GM12878 (cell line): Measurements from ENCODE around the gene OPN1LW. TPM values are rescaled to one million over a fixed set of nuclear protein-coding genes. Genes with fewer than 3 reads are reported as not detected.

Source experiments
- ATAC-seq: fragments of 200-7000 bp; cut with Tn5 transposase; 3 replicates; pipeline ENCODE4 v1.9.1; 2020; ENCODE audit warnings: mild to moderate bottlenecking, moderate library complexity
- BruUV-seq: library from RNA; stranded (reverse); fragments of 400-500 nt; replicated peaks from 2 replicates; lab custom pipeline; 2021; lab: Mats Ljungman, UMichigan
- CTCF ChIA-PET: fragments of 300-600 bp; sonication (Branson Sonifier 250); formaldehyde crosslinking; extraction: SDS; loops from one replicate; lab custom pipeline; 2021; ENCODE audit warnings: inconsistent platforms; lab: Yijun Ruan, JAX
- POLR2A ChIA-PET: fragments of 350-600 bp; formaldehyde crosslinking; extraction: SDS; loops from one replicate; lab custom pipeline; 2021; ENCODE audit warnings: inconsistent platforms; lab: Charles Lee
- RAD21 ChIA-PET: fragments of 300-600 bp; sonication (Branson Sonifier 250); formaldehyde crosslinking; loops from one replicate; lab custom pipeline; 2023; ENCODE audit warnings: antibody characterized with exemption; ENCODE audit not compliant: unreplicated experiment; lab: Charles Lee
- SMC1A ChIA-PET: fragments of 300-600 bp; sonication (Branson Sonifier 250); formaldehyde crosslinking; loops from one replicate; lab custom pipeline; 2023; ENCODE audit not compliant: unreplicated experiment, uncharacterized antibody; lab: Charles Lee
- DNase-seq: peaks from one replicate; pipeline ENCODE4 v3.0.0-alpha.2; 2011; ENCODE audit warnings: low read depth, low spot score
- FAIRE-seq: peaks from 3 replicates; lab custom pipeline; 2011; peaks lifted over from hg19 to GRCh38; lab: Jason Lieb, UNC
- H2AFZ ChIP-seq: 2 replicates; pipeline ENCODE4 v1.6.0; 2011; ENCODE audit warnings: low read depth, low read length, control low read depth; ENCODE audit not compliant: control insufficient read depth
- H3K27ac ChIP-seq: 2 replicates; pipeline ENCODE4 v1.5.1; 2011; ENCODE audit warnings: control low read depth; ENCODE audit not compliant: control insufficient read depth, insufficient read depth
- H3K27me3 ChIP-seq, 2 experiments: replicated peaks in 1 of 2; 2 replicates each; pipeline versions ENCODE4 v1.6.0 to v1.6.1; 2011; ENCODE audit warnings: low read length in 1 of 2; ENCODE audit not compliant: control insufficient read depth in 2 of 2, insufficient read depth in 2 of 2
- H3K36me3 ChIP-seq, 2 experiments: 2 replicates each; pipeline ENCODE4 v1.5.1; 2011; ENCODE audit warnings: low read length in 1 of 2; ENCODE audit not compliant: control insufficient read depth in 2 of 2, insufficient read depth in 2 of 2
- H3K4me1 ChIP-seq: 2 replicates; pipeline ENCODE4 v1.6.1; 2011; ENCODE audit warnings: mild to moderate bottlenecking, low read length, moderate library complexity, mixed read lengths; ENCODE audit not compliant: control insufficient read depth, insufficient read depth
- H3K4me2 ChIP-seq: 2 replicates; pipeline ENCODE4 v1.6.0; 2011; ENCODE audit warnings: control low read depth; ENCODE audit not compliant: control insufficient read depth, insufficient read depth
- H3K4me3 ChIP-seq: fragments of 200-600 bp; sonication (generic); 2 replicates; pipeline ENCODE4 v1.5.1; 2016
- H3K79me2 ChIP-seq: 2 replicates; pipeline ENCODE4 v1.6.0; 2011; ENCODE audit warnings: low read length; ENCODE audit not compliant: control insufficient read depth, insufficient read depth
- H3K9ac ChIP-seq: 2 replicates; pipeline ENCODE4 v1.8.0; 2011; ENCODE audit warnings: low read length, control low read depth, mixed read lengths; ENCODE audit not compliant: control insufficient read depth, insufficient read depth
- H3K9me3 ChIP-seq: replicated peaks from 3 replicates; pipeline ENCODE4 v1.5.1; 2011; ENCODE audit warnings: mild to moderate bottlenecking, low read length; ENCODE audit not compliant: control insufficient read depth, insufficient read depth
- H4K20me1 ChIP-seq: 2 replicates; pipeline ENCODE4 v1.6.0; 2011; ENCODE audit not compliant: control insufficient read depth, insufficient read depth
- CEBPB ChIP-seq, 2 experiments: fragments of 150-350 bp in 1 of 2; IDR thresholded peaks; 2 replicates each; pipeline ENCODE4 v1.6.1; 2012 to 2014; ENCODE audit warnings: low read depth in 2 of 2, low read length in 2 of 2, borderline replicate concordance in 1 of 2, inconsistent platforms in 1 of 2
- ESRRA ChIP-seq: IDR thresholded peaks from 2 replicates; pipeline ENCODE4 v1.6.1; 2012; ENCODE audit warnings: mild to moderate bottlenecking, low read length, improper control_type of control experiment
- FOXK2 ChIP-seq: fragments of 450-650 bp; IDR thresholded peaks from 2 replicates; pipeline ENCODE4 v1.6.1; 2017; ENCODE audit warnings: mild to moderate bottlenecking, moderate library complexity
- IKZF2 ChIP-seq, 2 experiments: fragments of 450-650 bp; IDR thresholded peaks; 2 replicates each; pipeline ENCODE4 v1.6.1; 2017; ENCODE audit warnings: mild to moderate bottlenecking in 2 of 2, moderate library complexity in 2 of 2
- NFYB ChIP-seq: IDR thresholded peaks from 2 replicates; pipeline ENCODE4 v1.6.1; 2011; ENCODE audit warnings: low read depth, mild to moderate bottlenecking, low read length, improper control_type of control experiment, moderate library complexity; ENCODE audit not compliant: insufficient read depth
- NRF1 ChIP-seq: conservative IDR thresholded peaks from 2 replicates; pipeline ENCODE4 v1.6.1; 2011; ENCODE audit warnings: mild to moderate bottlenecking, low read depth, low read length, improper control_type of control experiment
- RFX5 ChIP-seq: IDR thresholded peaks from 2 replicates; pipeline ENCODE4 v1.6.1; 2011; ENCODE audit warnings: low read depth, low read length, improper control_type of control experiment
- SIN3A ChIP-seq: IDR thresholded peaks from 2 replicates; pipeline ENCODE4 v1.6.1; 2012; ENCODE audit warnings: low read depth, low read length, improper control_type of control experiment
- SREBF2 ChIP-seq: IDR thresholded peaks from 2 replicates; pipeline ENCODE4 v1.6.1; 2012; ENCODE audit warnings: mild to moderate bottlenecking, low read length
- STAT1 ChIP-seq: fragments of 450-650 bp; conservative IDR thresholded peaks from 2 replicates; pipeline ENCODE4 v1.6.1; 2014; ENCODE audit warnings: antibody characterized with exemption, mild to moderate bottlenecking
- SUZ12 ChIP-seq: fragments of 200-600 bp; sonication (generic); IDR thresholded peaks from one replicate; pipeline ENCODE4 v1.6.1; 2018; ENCODE audit warnings: antibody characterized with exemption, mild to moderate bottlenecking; ENCODE audit not compliant: unreplicated experiment
- TARDBP ChIP-seq: IDR thresholded peaks from 2 replicates; pipeline ENCODE4 v1.6.1; 2016; ENCODE audit warnings: borderline replicate concordance
- WGBS: methylation state at CpG from one replicate; pipeline ENCODE4 v1.1.6; 2016; ENCODE audit warnings: low lambda C conversion rate; ENCODE audit not compliant: insufficient replicate concordance, insufficient coverage; ENCODE audit errors: missing lambda C conversion rate; 5-methylcytosine and 5-hydroxymethylcytosine counted together
- in situ Hi-C: fragments of 300-500 bp; cut with MboI; formaldehyde crosslinking; loops from 9 replicates; pipeline ENCODE4 v1.14.3; 2018; ENCODE audit warnings: mixed read lengths
- intact Hi-C: fragments of 100-400 bp; cut with micrococcal nuclease; formaldehyde crosslinking; loops from one replicate; pipeline ENCODE4 v1.14.2; 2022; ENCODE audit not compliant: unreplicated experiment
- polyA plus RNA-seq, 11 experiments: library from polyadenylated mRNA; depleted of rRNA in 4 of 11; unstranded in 6 of 11; stranded (reverse) in 5 of 11; fragments of >200 nt; fragmentation: Nextera tagmentation in 4 of 11; fragmentation: Illumina TruSeq in 1 of 11; extraction: Ambion mirVana in 4 of 11; extraction: Trizol in 1 of 11; gene quantifications; 1 replicate in 1 of 11; 2 replicates in 10 of 11; pipeline versions ENCODE4 v1.2.1 to v1.2.3, GENCODE V29; 2011 to 2016; ENCODE audit warnings: inconsistent platforms in 2 of 11, missing spikeins in 2 of 11, low read depth in 1 of 11
- total RNA-seq, 4 experiments: library from RNA; depleted of rRNA in 3 of 4; stranded (reverse); fragments of >200 nt in 3 of 4; fragmentation: Illumina TruSeq in 1 of 4; extraction: Trizol in 1 of 4; gene quantifications; 2 replicates each; pipeline versions ENCODE4 v1.2.1 to v1.2.3, GENCODE V29; 2013 to 2021
- TF ChIP-seq, protein P1 (sequence below): IDR thresholded peaks from 2 replicates; pipeline ENCODE4 v1.6.1; 2011; ENCODE audit warnings: low read depth, low read length, improper control_type of control experiment, borderline replicate concordance
- TF ChIP-seq, protein P2 (sequence below): fragments of 450-650 bp; IDR thresholded peaks from 2 replicates; pipeline ENCODE4 v1.6.1; 2017; ENCODE audit warnings: mild to moderate bottlenecking
- TF ChIP-seq, protein P3 (sequence below): fragments of 450-650 bp; conservative IDR thresholded peaks from 2 replicates; pipeline ENCODE4 v1.6.1; 2017; ENCODE audit warnings: mild to moderate bottlenecking, moderate library complexity
- TF ChIP-seq, protein P4 (sequence below): fragments of 450-650 bp; IDR thresholded peaks from 2 replicates; pipeline ENCODE4 v1.6.1; 2016; ENCODE audit warnings: mild to moderate bottlenecking

OPN1LW gene
- total and polyA plus RNA-seq, 10 of the 15 experiments (the other 5 are each of a cell fraction or from before 2014, with no cell fraction given) = not detected

DNA sequence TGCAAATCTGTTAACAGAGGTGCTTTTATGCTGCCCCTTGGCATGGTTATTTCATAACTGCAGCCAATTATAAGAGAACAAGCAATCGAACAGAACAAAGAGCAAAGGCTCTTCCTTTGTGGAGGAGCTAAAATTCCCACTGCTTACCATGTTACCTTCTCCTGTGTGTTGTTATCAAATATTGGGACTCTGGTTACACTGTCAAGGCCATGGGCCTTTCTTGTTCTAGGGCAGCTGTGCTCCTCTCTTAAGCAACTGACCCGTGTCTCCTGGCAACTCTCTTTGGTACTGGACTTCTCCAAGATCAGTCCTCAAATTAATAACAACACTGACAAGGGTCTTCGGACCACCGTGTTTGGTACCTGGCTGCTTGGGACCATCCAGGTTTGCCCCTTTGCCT is 12.1 kb upstream of the OPN1LW start (continued):
- TF ChIP-seq, protein P1, sequence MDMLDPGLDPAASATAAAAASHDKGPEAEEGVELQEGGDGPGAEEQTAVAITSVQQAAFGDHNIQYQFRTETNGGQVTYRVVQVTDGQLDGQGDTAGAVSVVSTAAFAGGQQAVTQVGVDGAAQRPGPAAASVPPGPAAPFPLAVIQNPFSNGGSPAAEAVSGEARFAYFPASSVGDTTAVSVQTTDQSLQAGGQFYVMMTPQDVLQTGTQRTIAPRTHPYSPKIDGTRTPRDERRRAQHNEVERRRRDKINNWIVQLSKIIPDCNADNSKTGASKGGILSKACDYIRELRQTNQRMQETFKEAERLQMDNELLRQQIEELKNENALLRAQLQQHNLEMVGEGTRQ = no peak
- TF ChIP-seq, all 136 proteins: peak for 0

DNA sequence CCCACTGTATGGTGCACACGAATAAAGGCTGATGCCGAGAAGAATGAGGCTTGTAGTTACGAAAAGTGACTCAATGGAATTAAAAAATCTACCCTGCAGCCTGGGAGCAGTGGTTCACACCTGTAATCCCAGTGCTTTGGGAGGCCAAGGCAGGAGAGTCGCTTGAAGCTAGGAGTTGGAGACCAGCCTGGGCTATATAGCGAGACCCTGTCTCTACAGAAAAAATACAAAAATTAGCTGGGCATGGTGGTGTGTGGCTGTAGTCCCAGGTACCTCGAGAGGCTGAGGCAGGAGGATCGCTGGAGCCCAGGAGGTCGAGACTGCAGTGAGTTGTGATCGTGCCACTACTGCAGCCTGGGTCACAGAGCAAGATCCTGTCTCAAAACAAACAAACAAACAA is 11.7 kb upstream of the OPN1LW start:
- CTCF ChIA-PET = no interaction called here
- H4K20me1 ChIP-seq = no peaks in the 10 kb centered on the region

More for the DNA sequence above, 11.7 kb upstream of the OPN1LW start:
- ATAC-seq = no peak
- in situ Hi-C loops = loop anchor here (25.0 kb wide), 3 partner anchors 180 to 1280 kb away; partner anchors contain the start of genes G6PD and IKBKG
- Histone ChIP-seq H3K27ac (no peak overlapping the region), H3K4me1 (no peaks in the 10 kb centered on the region), H3K27me3 (no peaks in the 10 kb centered on the region; a peak in 1 of 4 replicates)
- FAIRE-seq = no peak
- intact Hi-C loops = no loop called here
- SMC1A ChIA-PET = no interaction called here
- TF ChIP-seq, protein P2, sequence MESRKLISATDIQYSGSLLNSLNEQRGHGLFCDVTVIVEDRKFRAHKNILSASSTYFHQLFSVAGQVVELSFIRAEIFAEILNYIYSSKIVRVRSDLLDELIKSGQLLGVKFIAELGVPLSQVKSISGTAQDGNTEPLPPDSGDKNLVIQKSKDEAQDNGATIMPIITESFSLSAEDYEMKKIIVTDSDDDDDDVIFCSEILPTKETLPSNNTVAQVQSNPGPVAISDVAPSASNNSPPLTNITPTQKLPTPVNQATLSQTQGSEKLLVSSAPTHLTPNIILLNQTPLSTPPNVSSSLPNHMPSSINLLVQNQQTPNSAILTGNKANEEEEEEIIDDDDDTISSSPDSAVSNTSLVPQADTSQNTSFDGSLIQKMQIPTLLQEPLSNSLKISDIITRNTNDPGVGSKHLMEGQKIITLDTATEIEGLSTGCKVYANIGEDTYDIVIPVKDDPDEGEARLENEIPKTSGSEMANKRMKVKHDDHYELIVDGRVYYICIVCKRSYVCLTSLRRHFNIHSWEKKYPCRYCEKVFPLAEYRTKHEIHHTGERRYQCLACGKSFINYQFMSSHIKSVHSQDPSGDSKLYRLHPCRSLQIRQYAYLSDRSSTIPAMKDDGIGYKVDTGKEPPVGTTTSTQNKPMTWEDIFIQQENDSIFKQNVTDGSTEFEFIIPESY = no peak
- TF ChIP-seq NRF1 = no peak
- no peak for TF ChIP-seq IKZF2 (IDR thresholded peaks at IDR 0.05)
- TF ChIP-seq NFYB = no peak
- no peak for TF ChIP-seq SIN3A
- TF ChIP-seq TARDBP = no peak
- TF ChIP-seq SREBF2 = no peak
- TF ChIP-seq, protein P3, sequence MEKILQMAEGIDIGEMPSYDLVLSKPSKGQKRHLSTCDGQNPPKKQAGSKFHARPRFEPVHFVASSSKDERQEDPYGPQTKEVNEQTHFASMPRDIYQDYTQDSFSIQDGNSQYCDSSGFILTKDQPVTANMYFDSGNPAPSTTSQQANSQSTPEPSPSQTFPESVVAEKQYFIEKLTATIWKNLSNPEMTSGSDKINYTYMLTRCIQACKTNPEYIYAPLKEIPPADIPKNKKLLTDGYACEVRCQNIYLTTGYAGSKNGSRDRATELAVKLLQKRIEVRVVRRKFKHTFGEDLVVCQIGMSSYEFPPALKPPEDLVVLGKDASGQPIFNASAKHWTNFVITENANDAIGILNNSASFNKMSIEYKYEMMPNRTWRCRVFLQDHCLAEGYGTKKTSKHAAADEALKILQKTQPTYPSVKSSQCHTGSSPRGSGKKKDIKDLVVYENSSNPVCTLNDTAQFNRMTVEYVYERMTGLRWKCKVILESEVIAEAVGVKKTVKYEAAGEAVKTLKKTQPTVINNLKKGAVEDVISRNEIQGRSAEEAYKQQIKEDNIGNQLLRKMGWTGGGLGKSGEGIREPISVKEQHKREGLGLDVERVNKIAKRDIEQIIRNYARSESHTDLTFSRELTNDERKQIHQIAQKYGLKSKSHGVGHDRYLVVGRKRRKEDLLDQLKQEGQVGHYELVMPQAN = no peak
- TF ChIP-seq ESRRA = no peak
- no peak for TF ChIP-seq CEBPB (IDR thresholded peaks at IDR 0.05; ENCODE audit: borderline replicate concordance in 1 of 2, low read depth in 2 of 2, low read length in 2 of 2)
- no peak for TF ChIP-seq STAT1
- no peak for TF ChIP-seq RFX5
- TF ChIP-seq SUZ12 = no peak
- no peak for TF ChIP-seq FOXK2
- TF ChIP-seq, protein P4, sequence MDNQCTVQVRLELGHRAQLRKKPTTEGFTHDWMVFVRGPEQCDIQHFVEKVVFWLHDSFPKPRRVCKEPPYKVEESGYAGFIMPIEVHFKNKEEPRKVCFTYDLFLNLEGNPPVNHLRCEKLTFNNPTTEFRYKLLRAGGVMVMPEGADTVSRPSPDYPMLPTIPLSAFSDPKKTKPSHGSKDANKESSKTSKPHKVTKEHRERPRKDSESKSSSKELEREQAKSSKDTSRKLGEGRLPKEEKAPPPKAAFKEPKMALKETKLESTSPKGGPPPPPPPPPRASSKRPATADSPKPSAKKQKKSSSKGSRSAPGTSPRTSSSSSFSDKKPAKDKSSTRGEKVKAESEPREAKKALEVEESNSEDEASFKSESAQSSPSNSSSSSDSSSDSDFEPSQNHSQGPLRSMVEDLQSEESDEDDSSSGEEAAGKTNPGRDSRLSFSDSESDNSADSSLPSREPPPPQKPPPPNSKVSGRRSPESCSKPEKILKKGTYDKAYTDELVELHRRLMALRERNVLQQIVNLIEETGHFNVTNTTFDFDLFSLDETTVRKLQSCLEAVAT = no peak
- TF ChIP-seq, all 136 proteins: peak for 0
- 13% methylated on average over 9 of the region's 9 CpGs for WGBS
- Histone ChIP-seq H3K36me3 (no peaks in the 10 kb centered on the region), H2AFZ (no peak overlapping the region), H3K79me2 (no peaks in the 10 kb centered on the region), H3K4me2 (no peak overlapping the region), H3K9me3 (no peaks in the 10 kb centered on the region), H3K4me3 (no peak overlapping the region), H3K9ac (no peak overlapping the region)
- DNase-seq = no peak
- RAD21 ChIA-PET = no interaction called here
- POLR2A ChIA-PET = no interaction called here
- no TSS peak for BruUV-seq
